Measurements from ENCODE around the gene TARDBP.
"Not testable (repeated sequence)": the region's sequence is repeated elsewhere in the genome, so short reads cannot be mapped to it uniquely, and the experiment has no call there.

Gene TARDBP

DNA sequence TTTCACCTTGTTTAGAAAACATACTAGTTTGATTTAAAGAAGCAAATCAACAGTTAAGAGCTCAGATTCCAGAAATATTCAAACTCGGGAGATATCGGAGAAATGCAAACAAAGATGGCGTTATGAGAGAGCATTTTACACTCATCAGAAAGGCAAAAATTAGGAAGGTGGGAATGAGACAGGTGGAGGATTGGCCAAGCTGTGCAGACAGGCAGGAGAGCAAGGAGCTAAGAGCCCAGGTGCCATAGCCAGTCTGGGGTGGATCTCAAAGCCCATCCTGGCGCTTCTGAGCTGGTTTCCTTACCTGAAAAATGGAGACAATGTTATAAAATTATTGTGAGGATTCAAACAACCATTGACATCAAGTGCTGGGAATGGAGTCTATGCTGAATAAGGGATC, 19.6 kb upstream of the TARDBP start:
- no peak overlapping the region for H3K27ac ChIP-seq (ENCODE audit: insufficient read depth, low read depth, low read length, poor library complexity, severe bottlenecking)
- no peaks in the 10 kb centered on the region for H3K4me1 ChIP-seq (ENCODE audit: control insufficient read depth, insufficient read depth, low read length)
- H3K4me3 ChIP-seq (ENCODE audit: insufficient read depth, low read depth, low read length): no peak overlapping the region
- WGBS, 2 experiments: 91 to 96% methylated on average over 4 of the region's 4 CpGs
- no peaks in the 10 kb centered on the region for H3K27me3 ChIP-seq (ENCODE audit: control insufficient read depth, insufficient read depth, low read length, poor library complexity, severe bottlenecking)
- H3K9me3 ChIP-seq (ENCODE audit: control insufficient read depth, low read length): no peaks in the 10 kb centered on the region
- no peaks in the 10 kb centered on the region for H3K36me3 ChIP-seq (ENCODE audit: control insufficient read depth, insufficient read depth, low read length)

DNA sequence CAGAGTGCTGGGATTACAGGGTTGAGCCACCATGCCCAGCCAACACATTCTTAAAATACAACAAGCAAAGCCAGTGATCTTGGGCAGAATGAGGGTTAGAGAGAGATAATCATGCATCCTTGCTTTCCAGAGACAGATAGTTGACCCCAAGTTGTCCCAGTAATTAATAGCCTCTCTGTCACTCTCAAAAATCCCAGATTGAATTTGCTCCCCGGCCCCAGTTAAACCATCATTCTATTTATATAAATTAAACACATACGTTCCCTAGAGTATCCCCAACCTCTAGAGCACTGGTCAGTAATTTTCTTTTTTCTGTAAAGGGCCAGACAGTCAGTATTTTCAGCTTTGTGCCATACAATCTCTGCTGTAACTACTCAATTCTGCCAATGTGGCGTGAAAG, 16.4 kb upstream of the TARDBP start:
- Histone ChIP-seq H3K27ac (ENCODE audit: insufficient read depth, low read depth, low read length, poor library complexity, severe bottlenecking) (no peak overlapping the region), H3K9me3 (ENCODE audit: control insufficient read depth, low read length) (no peaks in the 10 kb centered on the region), H3K27me3 (ENCODE audit: control insufficient read depth, insufficient read depth, low read length, poor library complexity, severe bottlenecking) (no peaks in the 10 kb centered on the region), H3K4me3 (ENCODE audit: insufficient read depth, low read depth, low read length) (no peak overlapping the region), H3K4me1 (ENCODE audit: control insufficient read depth, insufficient read depth, low read length) (no peaks in the 10 kb centered on the region), H3K36me3 (ENCODE audit: control insufficient read depth, insufficient read depth, low read length) (no peaks in the 10 kb centered on the region)
- WGBS, 2 experiments: 89 to 97% methylated on average over 3 of the region's 3 CpGs

DNA sequence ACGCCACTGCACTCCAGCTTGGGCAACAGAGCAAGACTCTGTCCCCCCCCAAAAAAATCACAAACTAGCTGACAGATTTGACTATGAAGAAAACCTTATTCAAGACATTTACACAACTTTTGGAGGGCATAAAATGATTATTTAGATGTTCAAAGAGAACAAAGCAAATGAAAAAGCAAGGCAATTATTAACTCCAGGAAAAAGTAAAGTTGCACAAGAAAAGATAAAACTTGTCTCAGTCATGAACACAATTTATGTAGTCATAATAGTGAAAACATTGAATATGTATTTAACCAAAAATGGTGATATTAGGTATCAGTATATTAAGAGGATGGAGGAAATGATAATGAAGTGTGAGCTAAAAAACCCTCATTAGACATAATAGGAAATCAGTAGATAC, 11.9 kb upstream of the TARDBP start:
- no peaks in the 10 kb centered on the region for H3K4me1 ChIP-seq (ENCODE audit: control insufficient read depth, insufficient read depth, low read length)
- H3K36me3 ChIP-seq (ENCODE audit: control insufficient read depth, insufficient read depth, low read length): no peaks in the 10 kb centered on the region
- H3K27ac ChIP-seq (ENCODE audit: insufficient read depth, low read depth, low read length, poor library complexity, severe bottlenecking): no peak overlapping the region
- H3K27me3 ChIP-seq (ENCODE audit: control insufficient read depth, insufficient read depth, low read length, poor library complexity, severe bottlenecking): no peaks in the 10 kb centered on the region
- no peak overlapping the region for H3K4me3 ChIP-seq (ENCODE audit: insufficient read depth, low read depth, low read length)
- WGBS, 2 experiments: 91 to 100% methylated on average over 1 of the region's 1 CpG
- H3K9me3 ChIP-seq (ENCODE audit: control insufficient read depth, low read length): no peaks in the 10 kb centered on the region

DNA sequence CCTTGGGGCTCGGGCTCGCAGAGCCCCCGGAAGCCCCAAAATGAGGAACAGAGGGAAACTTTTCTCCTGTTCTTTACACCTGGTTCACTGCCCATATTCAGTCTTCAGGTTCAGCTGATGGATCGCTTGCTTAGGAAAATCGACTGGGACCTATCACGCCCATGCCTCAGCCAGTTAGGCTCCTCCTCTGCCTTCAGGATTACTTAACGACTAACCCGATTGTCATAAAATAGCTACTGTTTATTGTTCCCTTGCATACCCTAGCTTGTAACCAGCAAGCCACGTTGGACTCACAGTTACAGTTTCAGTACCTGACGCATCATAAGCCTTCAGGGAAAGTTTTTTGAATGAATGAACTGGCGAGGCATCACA, 692 bp downstream of the TARDBP start:
- no peaks in the 10 kb centered on the region for H3K9me3 ChIP-seq (ENCODE audit: control insufficient read depth, low read length)

DNA sequence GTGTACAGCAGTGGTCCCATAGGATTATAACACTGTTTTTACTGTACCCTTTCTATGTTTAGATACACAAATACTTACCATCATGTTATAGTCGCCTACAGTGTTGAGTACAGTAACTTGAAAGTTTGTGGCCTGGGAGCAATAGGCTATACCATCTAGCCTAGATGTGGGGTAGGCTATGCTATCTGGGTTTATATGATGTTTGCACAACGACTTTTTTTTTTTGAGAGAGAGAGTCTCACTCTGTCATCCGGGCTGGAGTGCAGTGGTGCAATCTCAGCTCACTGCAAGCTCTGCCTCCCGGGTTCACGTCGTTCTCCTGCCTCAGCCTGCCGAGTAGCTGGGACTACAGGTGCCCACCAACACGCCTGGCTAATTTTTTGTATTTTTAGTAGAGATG, 6.9 kb downstream of the TARDBP start:
- H3K27me3 ChIP-seq (ENCODE audit: control insufficient read depth, insufficient read depth, low read length, poor library complexity, severe bottlenecking); H3K9me3 ChIP-seq (ENCODE audit: control insufficient read depth, low read length); H3K27ac ChIP-seq (ENCODE audit: insufficient read depth, low read depth, low read length, poor library complexity, severe bottlenecking); H3K4me1 ChIP-seq (ENCODE audit: control insufficient read depth, insufficient read depth, low read length); H3K4me3 ChIP-seq (ENCODE audit: insufficient read depth, low read depth, low read length): not testable (repeated sequence)
- WGBS, 2 experiments: 94 to 96% methylated on average over 8 of the region's 8 CpGs
- H3K36me3 ChIP-seq (ENCODE audit: control insufficient read depth, insufficient read depth, low read length): peaks cover 62% of the 10 kb centered on the region

More for the DNA sequence above, 692 bp downstream of the TARDBP start:
- Histone ChIP-seq H3K27me3 (ENCODE audit: control insufficient read depth, insufficient read depth, low read length, poor library complexity, severe bottlenecking) (no peaks in the 10 kb centered on the region), H3K4me1 (ENCODE audit: control insufficient read depth, insufficient read depth, low read length) (peaks cover 10% of the 10 kb centered on the region), H3K36me3 (ENCODE audit: control insufficient read depth, insufficient read depth, low read length) (peaks cover 35% of the 10 kb centered on the region), H3K4me3 (ENCODE audit: insufficient read depth, low read depth, low read length) (peak overlapping the region; percentile 80), H3K27ac (ENCODE audit: insufficient read depth, low read depth, low read length, poor library complexity, severe bottlenecking) (no peak overlapping the region)
- WGBS, 2 experiments: 7 to 8% methylated on average over 11 of the region's 11 CpGs

DNA sequence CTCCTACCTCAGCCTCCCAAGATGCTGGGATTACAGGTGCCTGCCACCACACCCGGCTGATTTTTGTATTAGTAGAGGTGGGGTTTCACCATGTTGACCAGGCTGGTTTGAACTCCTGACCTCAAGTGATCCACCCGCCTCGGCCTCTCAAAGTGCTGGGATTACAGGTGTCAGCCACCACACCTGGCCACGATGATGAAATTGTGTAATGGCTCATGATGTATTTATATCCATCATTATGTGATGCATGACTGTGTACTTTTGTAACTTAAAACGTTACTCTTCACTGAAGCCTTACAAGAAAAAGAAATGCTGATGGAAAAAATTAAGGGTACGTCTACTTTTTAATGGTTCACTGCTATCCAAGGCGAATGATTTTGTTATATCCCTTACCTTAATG, 7.5 kb downstream of the TARDBP start:
- no peak overlapping the region for H3K4me3 ChIP-seq (ENCODE audit: insufficient read depth, low read depth, low read length)
- H3K27ac ChIP-seq (ENCODE audit: insufficient read depth, low read depth, low read length, poor library complexity, severe bottlenecking): no peak overlapping the region
- WGBS, 2 experiments: 92 to 94% methylated on average over 7 of the region's 7 CpGs
- peaks cover 59% of the 10 kb centered on the region for H3K36me3 ChIP-seq (ENCODE audit: control insufficient read depth, insufficient read depth, low read length)
- no peaks in the 10 kb centered on the region for H3K27me3 ChIP-seq (ENCODE audit: control insufficient read depth, insufficient read depth, low read length, poor library complexity, severe bottlenecking)
- no peaks in the 10 kb centered on the region for H3K9me3 ChIP-seq (ENCODE audit: control insufficient read depth, low read length)
- H3K4me1 ChIP-seq (ENCODE audit: control insufficient read depth, insufficient read depth, low read length): no peaks in the 10 kb centered on the region

DNA sequence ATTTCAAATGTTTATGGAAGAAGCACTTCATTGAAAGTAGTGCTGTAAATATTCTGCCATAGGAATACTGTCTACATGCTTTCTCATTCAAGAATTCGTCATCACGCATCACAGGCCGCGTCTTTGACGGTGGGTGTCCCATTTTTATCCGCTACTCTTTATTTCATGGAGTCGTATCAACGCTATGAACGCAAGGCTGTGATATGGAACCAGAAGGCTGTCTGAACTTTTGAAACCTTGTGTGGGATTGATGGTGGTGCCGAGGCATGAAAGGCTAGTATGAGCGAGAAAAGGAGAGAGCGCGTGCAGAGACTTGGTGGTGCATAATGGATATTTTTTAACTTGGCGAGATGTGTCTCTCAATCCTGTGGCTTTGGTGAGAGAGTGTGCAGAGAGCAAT, 10.7 kb downstream of the TARDBP start:
- Histone ChIP-seq H3K4me1 (ENCODE audit: control insufficient read depth, insufficient read depth, low read length) (no peaks in the 10 kb centered on the region), H3K9me3 (ENCODE audit: control insufficient read depth, low read length) (no peaks in the 10 kb centered on the region), H3K27me3 (ENCODE audit: control insufficient read depth, insufficient read depth, low read length, poor library complexity, severe bottlenecking) (no peaks in the 10 kb centered on the region), H3K36me3 (ENCODE audit: control insufficient read depth, insufficient read depth, low read length) (peaks cover 51% of the 10 kb centered on the region), H3K27ac (ENCODE audit: insufficient read depth, low read depth, low read length, poor library complexity, severe bottlenecking) (no peak overlapping the region), H3K4me3 (ENCODE audit: insufficient read depth, low read depth, low read length) (no peak overlapping the region)
- WGBS, 2 experiments: 97% methylated on average over 14 of the region's 14 CpGs

DNA sequence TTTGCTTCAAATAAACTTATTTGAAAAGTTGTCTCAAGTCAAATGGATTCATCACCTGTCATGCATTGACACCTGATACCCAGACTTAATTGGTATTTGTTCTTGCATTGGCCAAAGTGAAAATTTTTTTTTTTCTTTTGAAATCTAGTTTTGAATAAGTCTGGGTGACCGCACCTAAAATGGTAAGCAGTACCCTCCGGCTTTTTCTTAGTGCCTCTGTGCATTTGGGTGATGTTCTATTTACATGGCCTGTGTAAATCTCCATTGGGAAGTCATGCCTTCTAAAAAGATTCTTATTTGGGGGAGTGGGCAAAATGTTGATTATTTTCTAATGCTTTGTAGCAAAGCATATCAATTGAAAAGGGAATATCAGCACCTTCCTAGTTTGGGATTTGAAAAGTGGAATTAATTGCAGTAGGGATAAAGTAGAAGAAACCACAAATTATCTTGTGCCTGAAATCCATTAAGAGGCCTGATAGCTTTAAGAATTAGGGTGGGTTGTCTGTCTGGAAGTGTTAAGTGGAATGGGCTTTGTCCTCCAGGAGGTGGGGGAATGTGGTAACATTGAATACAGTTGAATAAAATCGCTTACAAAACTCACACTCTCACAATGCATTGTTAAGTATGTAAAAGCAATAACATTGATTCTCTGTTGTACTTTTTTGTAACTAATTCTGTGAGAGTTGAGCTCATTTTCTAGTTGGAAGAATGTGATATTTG, 11.9 kb downstream of the TARDBP start:
- no peak overlapping the region for H3K27ac ChIP-seq (ENCODE audit: insufficient read depth, low read depth, low read length, poor library complexity, severe bottlenecking)
- H3K9me3 ChIP-seq (ENCODE audit: control insufficient read depth, low read length): no peaks in the 10 kb centered on the region
- peaks cover 41% of the 10 kb centered on the region for H3K36me3 ChIP-seq (ENCODE audit: control insufficient read depth, insufficient read depth, low read length)
- no peaks in the 10 kb centered on the region for H3K4me1 ChIP-seq (ENCODE audit: control insufficient read depth, insufficient read depth, low read length)
- H3K27me3 ChIP-seq (ENCODE audit: control insufficient read depth, insufficient read depth, low read length, poor library complexity, severe bottlenecking): no peaks in the 10 kb centered on the region
- WGBS, 2 experiments: 97 to 100% methylated on average over 2 of the region's 3 CpGs
- no peak overlapping the region for H3K4me3 ChIP-seq (ENCODE audit: insufficient read depth, low read depth, low read length)

DNA sequence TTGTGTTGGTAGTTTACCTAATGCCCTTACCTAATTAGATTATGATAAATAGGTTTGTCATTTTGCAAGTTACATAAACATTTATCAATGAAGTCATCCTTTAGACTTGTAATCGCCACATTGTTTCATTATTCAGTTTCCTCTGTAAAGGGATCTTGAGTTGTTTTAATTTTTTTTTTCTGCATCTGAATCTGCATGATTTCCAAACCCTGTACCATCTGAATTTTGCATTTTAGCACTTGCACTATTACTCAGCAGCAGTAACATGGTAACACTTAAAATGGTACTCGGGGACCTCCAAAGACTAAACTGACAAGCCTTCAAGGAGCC, 12.4 kb downstream of the TARDBP start:
- H3K4me3 ChIP-seq (ENCODE audit: insufficient read depth, low read depth, low read length): no peak overlapping the region
- no peak overlapping the region for H3K27ac ChIP-seq (ENCODE audit: insufficient read depth, low read depth, low read length, poor library complexity, severe bottlenecking)
- H3K27me3 ChIP-seq (ENCODE audit: control insufficient read depth, insufficient read depth, low read length, poor library complexity, severe bottlenecking): no peaks in the 10 kb centered on the region
- peaks cover 38% of the 10 kb centered on the region for H3K36me3 ChIP-seq (ENCODE audit: control insufficient read depth, insufficient read depth, low read length)
- H3K9me3 ChIP-seq (ENCODE audit: control insufficient read depth, low read length): no peaks in the 10 kb centered on the region
- H3K4me1 ChIP-seq (ENCODE audit: control insufficient read depth, insufficient read depth, low read length): no peaks in the 10 kb centered on the region
- 91 to 100% methylated on average over 1 to 2 of the region's 2 CpGs for WGBS, 2 experiments

DNA sequence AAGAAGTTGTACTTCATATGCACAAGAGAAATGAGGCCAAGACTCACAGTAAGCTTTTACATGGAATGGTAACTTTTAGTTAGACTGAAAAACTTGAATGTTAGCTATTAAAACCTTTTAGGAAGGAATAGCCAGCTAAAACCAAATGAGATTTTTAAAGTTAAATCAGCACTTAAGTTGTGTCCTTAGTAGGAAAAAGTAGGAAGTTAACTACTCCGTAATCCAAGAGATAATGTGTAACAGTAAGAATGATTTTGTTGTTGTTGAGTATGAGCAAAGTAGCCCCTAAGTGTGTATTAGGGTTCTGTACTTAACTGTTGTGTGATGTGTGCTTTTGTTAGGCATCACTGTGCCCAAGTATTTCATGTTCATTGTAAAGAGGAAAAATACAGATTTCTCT, 13.2 kb downstream of the TARDBP start:
- Histone ChIP-seq H3K36me3 (ENCODE audit: control insufficient read depth, insufficient read depth, low read length) (peaks cover 32% of the 10 kb centered on the region), H3K4me3 (ENCODE audit: insufficient read depth, low read depth, low read length) (no peak overlapping the region), H3K4me1 (ENCODE audit: control insufficient read depth, insufficient read depth, low read length) (no peaks in the 10 kb centered on the region), H3K27ac (ENCODE audit: insufficient read depth, low read depth, low read length, poor library complexity, severe bottlenecking) (no peak overlapping the region), H3K9me3 (ENCODE audit: control insufficient read depth, low read length) (no peaks in the 10 kb centered on the region), H3K27me3 (ENCODE audit: control insufficient read depth, insufficient read depth, low read length, poor library complexity, severe bottlenecking) (no peaks in the 10 kb centered on the region)
- 90 to 97% methylated on average over 1 of the region's 1 CpG for WGBS, 2 experiments

DNA sequence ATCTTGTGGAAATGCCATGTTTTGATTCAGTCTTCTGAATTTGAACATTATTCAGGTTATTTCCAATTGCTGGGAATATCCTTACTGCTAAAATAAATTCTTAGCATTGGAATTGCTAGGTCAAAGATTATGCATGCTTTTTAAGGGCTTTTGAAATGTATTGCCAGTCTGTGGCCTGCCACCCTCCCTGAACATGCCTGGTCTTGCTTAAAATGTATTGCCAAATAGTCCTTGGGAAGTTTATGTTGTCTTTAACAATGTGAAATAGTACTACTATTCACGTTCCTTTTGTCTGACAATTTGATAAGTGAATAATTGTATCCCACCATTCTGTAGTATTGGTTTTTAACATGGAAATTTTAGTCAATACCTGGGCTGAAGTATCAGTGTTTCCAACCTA, 13.6 kb downstream of the TARDBP start:
- Histone ChIP-seq H3K9me3 (ENCODE audit: control insufficient read depth, low read length) (no peaks in the 10 kb centered on the region), H3K27me3 (ENCODE audit: control insufficient read depth, insufficient read depth, low read length, poor library complexity, severe bottlenecking) (no peaks in the 10 kb centered on the region), H3K4me3 (ENCODE audit: insufficient read depth, low read depth, low read length) (no peak overlapping the region), H3K4me1 (ENCODE audit: control insufficient read depth, insufficient read depth, low read length) (no peaks in the 10 kb centered on the region), H3K27ac (ENCODE audit: insufficient read depth, low read depth, low read length, poor library complexity, severe bottlenecking) (no peak overlapping the region), H3K36me3 (ENCODE audit: control insufficient read depth, insufficient read depth, low read length) (peaks cover 32% of the 10 kb centered on the region)
- 93 to 100% methylated on average over 1 of the region's 1 CpG for WGBS, 2 experiments

Data from ectodermal cell (in vitro differentiated cells).